ENCODE data around the gene UCHL1.
"Not testable (repeated sequence)": the region's sequence is repeated elsewhere in the genome, so short reads cannot be mapped to it uniquely, and the experiment has no call there.

Gene UCHL1

GRCh38 chr4:41294445-41295062 is 37.8 kb downstream of the UCHL1 start:
- DNase-seq: no peak

- DNase-seq: no peak
Measured at GRCh38 chr4:41296995-41297394, 40.3 kb downstream of the UCHL1 start.

- no peak for DNase-seq
Measured at GRCh38 chr4:41297832-41298231, 41.1 kb downstream of the UCHL1 start.

GRCh38 chr4:41299486-41299885 is 42.8 kb downstream of the UCHL1 start:
- no peak for DNase-seq

GRCh38 chr4:41301137-41301536 is 44.4 kb downstream of the UCHL1 start:
- no peak for DNase-seq

- DNase-seq: no peak
Measured at GRCh38 chr4:41303372-41304118, 46.8 kb downstream of the UCHL1 start.

GRCh38 chr4:41304221-41304620 is 47.5 kb downstream of the UCHL1 start:
- DNase-seq: no peak

GRCh38 chr4:41305476-41305875 is 48.7 kb downstream of the UCHL1 start:
- no peak for DNase-seq

GRCh38 chr4:41307638-41308037 is 50.9 kb downstream of the UCHL1 start:
- DNase-seq: no peak

GRCh38 chr4:41308398-41308797 is 51.7 kb downstream of the UCHL1 start:
- DNase-seq: no peak

- not testable (repeated sequence) for DNase-seq
Measured at GRCh38 chr4:41315426-41315825, 58.7 kb downstream of the UCHL1 start.

GRCh38 chr4:41315862-41316261 is 59.1 kb downstream of the UCHL1 start:
- no peak for DNase-seq

Data from hippocampal formation (tissue), 2 donors.